BLaER1 treated with 17β-estradiol and CSF1 and Interleukin-3, amounts not matched to agents 10 nM and 100 nM (cell line): ENCODE data around the gene CDC42SE2.

Experiments used
- H3K27ac ChIP-seq, 11 experiments: shearing (Covaris generic); formaldehyde crosslinking; 2 replicates each; pipeline ENCODE4 v1.8.1; 2022
- H3K27me3 ChIP-seq, 11 experiments: shearing (Covaris generic); formaldehyde crosslinking; 2 replicates each; pipeline ENCODE4 v1.8.1; 2022
- H3K36me3 ChIP-seq, 11 experiments: shearing (Covaris generic); formaldehyde crosslinking; 2 replicates each; pipeline ENCODE4 v1.8.1; 2022
- H3K4me1 ChIP-seq, 10 experiments: shearing (Covaris generic); formaldehyde crosslinking; 2 replicates each; pipeline ENCODE4 v1.8.1; 2022
- H3K4me2 ChIP-seq, 11 experiments: shearing (Covaris generic); formaldehyde crosslinking; 2 replicates each; pipeline ENCODE4 v1.8.1; 2022
- H3K4me3 ChIP-seq, 10 experiments: shearing (Covaris generic); formaldehyde crosslinking; 2 replicates each; pipeline ENCODE4 v1.8.1; 2022
- H3K9ac ChIP-seq, 11 experiments: shearing (Covaris generic); formaldehyde crosslinking; 2 replicates each; pipeline ENCODE4 v1.8.1; 2022
- H3K9me3 ChIP-seq, 11 experiments: shearing (Covaris generic); formaldehyde crosslinking; replicated peaks in 1 of 11; 2 replicates each; pipeline ENCODE4 v1.8.1; 2022
- H4K20me1 ChIP-seq, 11 experiments: shearing (Covaris generic); formaldehyde crosslinking; 2 replicates each; pipeline ENCODE4 v1.8.1; 2022
- Cebpa-rat ChIP-seq, 11 experiments: shearing (Covaris generic); IDR thresholded peaks; 2 replicates each; pipeline ENCODE4 v1.8.1; 2022

The CDC42SE2 gene

GRCh38 chr5:131263648-131264450, at the start of gene CDC42SE2:
TSS of gene CDC42SE2 (plus strand) at chr5:131264053. CDS start at chr5:131359494, 95,441 bp downstream.
- peak within 1 kb of the TSS; percentile 96 to 100 (median 99) for H3K27ac ChIP-seq
- H3K27me3 ChIP-seq: no peaks in the 10 kb centered on the region
- peak within 1 kb of the TSS; percentile 76 to 93 (median 88) for H3K4me2 ChIP-seq
- no peak for TF ChIP-seq Cebpa-rat (IDR thresholded peaks at IDR 0.05)
- H3K9me3 ChIP-seq: no peaks in the 10 kb centered on the region
- H3K9ac ChIP-seq: peak within 1 kb of the TSS; percentile 97 to 100 (median 99)
- H3K36me3 ChIP-seq: peaks cover 0 to 12% (median 9%) of the 10 kb centered on the region in 11 experiments; a peak in 14 of 22 replicates
- H4K20me1 ChIP-seq: peaks cover 7 to 38% (median 33%) of the 10 kb centered on the region in 11 experiments; a peak in 19 of 22 replicates
- peaks cover 24 to 51% (median 41%) of the 10 kb centered on the region in 10 experiments for H3K4me1 ChIP-seq
- peak within 1 kb of the TSS; percentile 76 to 99 (median 96) for H3K4me3 ChIP-seq

GRCh38 chr5:131214609-131215227, 49.1 kb upstream of the CDC42SE2 start:
- H3K36me3 ChIP-seq: no peaks in the 10 kb centered on the region
- TF ChIP-seq Cebpa-rat (IDR thresholded peaks at IDR 0.05): no peak
- no peak overlapping the region for H3K4me3 ChIP-seq
- H3K9ac ChIP-seq: peak overlapping the region in 3 of 11 experiments; percentile 7 to 26 (median 22); a peak in 3 of 22 replicates
- H3K27ac ChIP-seq: peak overlapping the region in 4 of 11 experiments; percentile 2 to 31 (median 18); a peak in 3 of 22 replicates
- H3K27me3 ChIP-seq: no peaks in the 10 kb centered on the region
- peak overlapping the region; percentile 24 to 60 (median 49); a peak in 19 of 22 replicates for H3K4me2 ChIP-seq
- no peaks in the 10 kb centered on the region for H3K9me3 ChIP-seq
- peaks cover 29 to 46% (median 39%) of the 10 kb centered on the region in 10 experiments for H3K4me1 ChIP-seq
- no peaks in the 10 kb centered on the region for H4K20me1 ChIP-seq

- no peak overlapping the region for H3K4me2 ChIP-seq
These were observed 46.1 kb upstream of the CDC42SE2 start for GRCh38 chr5:131217791-131218190.

GRCh38 chr5:131218392-131218791, 45.5 kb upstream of the CDC42SE2 start:
- H3K9ac ChIP-seq: no peak overlapping the region
- no peaks in the 10 kb centered on the region for H4K20me1 ChIP-seq
- H3K27me3 ChIP-seq: no peaks in the 10 kb centered on the region
- peaks cover 9 to 29% (median 14%) of the 10 kb centered on the region in 10 experiments; a peak in 19 of 20 replicates for H3K4me1 ChIP-seq
- H3K27ac ChIP-seq: no peak overlapping the region
- H3K4me2 ChIP-seq: no peak overlapping the region
- H3K4me3 ChIP-seq: no peak overlapping the region
- no peak for TF ChIP-seq Cebpa-rat (IDR thresholded peaks at IDR 0.05)
- H3K9me3 ChIP-seq: no peaks in the 10 kb centered on the region
- no peaks in the 10 kb centered on the region for H3K36me3 ChIP-seq

More at GRCh38 chr5:131217791-131218190, 46.1 kb upstream of the CDC42SE2 start:
- H3K27ac ChIP-seq: no peak overlapping the region
- no peak overlapping the region for H3K9ac ChIP-seq
- no peaks in the 10 kb centered on the region for H3K36me3 ChIP-seq
- H3K4me3 ChIP-seq: no peak overlapping the region
- peaks cover 9 to 24% (median 15%) of the 10 kb centered on the region in 10 experiments; a peak in 19 of 20 replicates for H3K4me1 ChIP-seq
- TF ChIP-seq Cebpa-rat (IDR thresholded peaks at IDR 0.05): no peak
- no peaks in the 10 kb centered on the region for H4K20me1 ChIP-seq
- no peaks in the 10 kb centered on the region for H3K9me3 ChIP-seq
- no peaks in the 10 kb centered on the region for H3K27me3 ChIP-seq

GRCh38 chr5:131220566-131220965, 43.3 kb upstream of the CDC42SE2 start:
- Histone ChIP-seq H3K9ac (no peak overlapping the region), H3K4me2 (no peak overlapping the region), H3K27me3 (no peaks in the 10 kb centered on the region), H3K4me3 (no peak overlapping the region), H3K9me3 (no peaks in the 10 kb centered on the region), H3K36me3 (no peaks in the 10 kb centered on the region; a peak in 1 of 22 replicates), H3K27ac (no peak overlapping the region), H4K20me1 (no peaks in the 10 kb centered on the region), H3K4me1 (peaks cover 0 to 37% (median 4%) of the 10 kb centered on the region in 10 experiments; a peak in 10 of 20 replicates)
- no peak for TF ChIP-seq Cebpa-rat (IDR thresholded peaks at IDR 0.05)

GRCh38 chr5:131221008-131221703, 42.7 kb upstream of the CDC42SE2 start:
- Histone ChIP-seq H3K9ac (no peak overlapping the region), H4K20me1 (no peaks in the 10 kb centered on the region), H3K27me3 (no peaks in the 10 kb centered on the region), H3K4me3 (no peak overlapping the region), H3K4me2 (no peak overlapping the region), H3K9me3 (0 out of 22 replicates have a peak, but pooled peaks cover 0 to 5% (median 0%) of the 10 kb centered on the region in 11 experiments), H3K36me3 (no peaks in the 10 kb centered on the region; a peak in 1 of 22 replicates), H3K4me1 (peaks cover 0 to 42% (median 4%) of the 10 kb centered on the region in 10 experiments; a peak in 10 of 20 replicates), H3K27ac (no peak overlapping the region)
- no peak for TF ChIP-seq Cebpa-rat (IDR thresholded peaks at IDR 0.05)

GRCh38 chr5:131221888-131222287, 42.0 kb upstream of the CDC42SE2 start:
- Histone ChIP-seq H3K4me3 (no peak overlapping the region), H3K9me3 (0 out of 22 replicates have a peak, but pooled peaks cover 0 to 6% (median 0%) of the 10 kb centered on the region in 11 experiments), H3K4me2 (peak overlapping the region in 1 of 11 experiments; percentile 81; a peak in 1 of 22 replicates), H3K27me3 (no peaks in the 10 kb centered on the region), H4K20me1 (no peaks in the 10 kb centered on the region), H3K9ac (no peak overlapping the region), H3K36me3 (no peaks in the 10 kb centered on the region; a peak in 1 of 22 replicates), H3K4me1 (peaks cover 0 to 42% (median 4%) of the 10 kb centered on the region in 10 experiments; a peak in 10 of 20 replicates), H3K27ac (no peak overlapping the region)
- no peak for TF ChIP-seq Cebpa-rat (IDR thresholded peaks at IDR 0.05)

- H3K4me3 ChIP-seq: no peak overlapping the region
- H3K4me2 ChIP-seq: peak overlapping the region in 3 of 11 experiments; percentile 41 to 81 (median 78); a peak in 6 of 22 replicates
These were observed 41.1 kb upstream of the CDC42SE2 start for GRCh38 chr5:131222731-131223130.

More at GRCh38 chr5:131222731-131223130, 41.1 kb upstream of the CDC42SE2 start:
- Histone ChIP-seq H4K20me1 (no peaks in the 10 kb centered on the region), H3K9ac (no peak overlapping the region), H3K9me3 (0 out of 22 replicates have a peak, but pooled peaks cover 0 to 6% (median 0%) of the 10 kb centered on the region in 11 experiments), H3K27ac (no peak overlapping the region), H3K4me1 (peaks cover 0 to 42% (median 4%) of the 10 kb centered on the region in 10 experiments; a peak in 10 of 20 replicates), H3K27me3 (no peaks in the 10 kb centered on the region), H3K36me3 (no peaks in the 10 kb centered on the region; a peak in 1 of 22 replicates)
- TF ChIP-seq Cebpa-rat (IDR thresholded peaks at IDR 0.05): no peak
